GM18499 (cell line): ENCODE results near the gene CFAP299.

Experiments
- ATAC-seq: cut with Tn5 transposase; IDR thresholded peaks from one replicate; pipeline ENCODE4 v1.9.1; 2021; ENCODE audit warnings: moderate number of reproducible peaks; ENCODE audit not compliant: insufficient read depth, unreplicated experiment

The CFAP299 gene

GRCh38 chr4:80986011-80986410, 650.5 kb downstream of the CFAP299 start:
- ATAC-seq = no peak

GRCh38 chr4:80989921-80990544, 654.5 kb downstream of the CFAP299 start:
- no peak for ATAC-seq

- ATAC-seq = no peak
These were observed 655.3 kb downstream of the CFAP299 start for GRCh38 chr4:80990851-80991250.

- ATAC-seq = no peak
These were observed 664.4 kb downstream of the CFAP299 start for GRCh38 chr4:80999943-81000342.

- ATAC-seq = peak; percentile 89
These were observed 668.1 kb downstream of the CFAP299 start for GRCh38 chr4:81003597-81004111.

GRCh38 chr4:81007417-81007816, 671.9 kb downstream of the CFAP299 start:
- no peak for ATAC-seq
